Mesothelial cell of epicardium (in vitro differentiated cells): ENCODE results near the gene GGA3. TPM values are rescaled to one million over a fixed set of nuclear protein-coding genes. Genes with fewer than 3 reads are reported as not detected.

Experiments used
- DNase-seq, 2 experiments: peaks; one replicate each; pipeline ENCODE4 v3.0.0; 2021; ENCODE audit warnings: low spot score in 2 of 2; ENCODE audit not compliant: unreplicated experiment in 2 of 2
- H3K27ac Mint-ChIP-seq: 2 replicates; pipeline ENCODE4 v1.8.0; 2021; ENCODE audit warnings: mixed read lengths
- H3K27me3 Mint-ChIP-seq: 2 replicates; pipeline ENCODE4 v1.8.0; 2021; ENCODE audit warnings: low read depth, mixed read lengths
- H3K36me3 Mint-ChIP-seq: 2 replicates; pipeline ENCODE4 v1.8.0; 2021; ENCODE audit warnings: mixed read lengths
- H3K4me1 Mint-ChIP-seq: 2 replicates; pipeline ENCODE4 v1.8.0; 2021; ENCODE audit warnings: mixed read lengths
- H3K4me3 Mint-ChIP-seq: 2 replicates; pipeline ENCODE4 v1.8.0; 2021; ENCODE audit warnings: mild to moderate bottlenecking, moderate library complexity, mixed read lengths
- H3K9me3 Mint-ChIP-seq: 2 replicates; pipeline ENCODE4 v1.8.0; 2021; ENCODE audit warnings: mixed read lengths
- total RNA-seq: library from RNA; stranded (reverse); gene quantifications from 3 replicates; pipeline ENCODE4 v1.2.1, GENCODE V29; 2021
- TF ChIP-seq, protein P1 (sequence below): fragments of 200-600 bp; sonication (generic); IDR thresholded peaks from one replicate; pipeline ENCODE4 v1.5.0; 2021; ENCODE audit warnings: antibody characterized with exemption; ENCODE audit not compliant: unreplicated experiment

Gene GGA3
- total RNA-seq, 1 donor from 2014 or later = 61.2 TPM

- TF ChIP-seq, protein P1, sequence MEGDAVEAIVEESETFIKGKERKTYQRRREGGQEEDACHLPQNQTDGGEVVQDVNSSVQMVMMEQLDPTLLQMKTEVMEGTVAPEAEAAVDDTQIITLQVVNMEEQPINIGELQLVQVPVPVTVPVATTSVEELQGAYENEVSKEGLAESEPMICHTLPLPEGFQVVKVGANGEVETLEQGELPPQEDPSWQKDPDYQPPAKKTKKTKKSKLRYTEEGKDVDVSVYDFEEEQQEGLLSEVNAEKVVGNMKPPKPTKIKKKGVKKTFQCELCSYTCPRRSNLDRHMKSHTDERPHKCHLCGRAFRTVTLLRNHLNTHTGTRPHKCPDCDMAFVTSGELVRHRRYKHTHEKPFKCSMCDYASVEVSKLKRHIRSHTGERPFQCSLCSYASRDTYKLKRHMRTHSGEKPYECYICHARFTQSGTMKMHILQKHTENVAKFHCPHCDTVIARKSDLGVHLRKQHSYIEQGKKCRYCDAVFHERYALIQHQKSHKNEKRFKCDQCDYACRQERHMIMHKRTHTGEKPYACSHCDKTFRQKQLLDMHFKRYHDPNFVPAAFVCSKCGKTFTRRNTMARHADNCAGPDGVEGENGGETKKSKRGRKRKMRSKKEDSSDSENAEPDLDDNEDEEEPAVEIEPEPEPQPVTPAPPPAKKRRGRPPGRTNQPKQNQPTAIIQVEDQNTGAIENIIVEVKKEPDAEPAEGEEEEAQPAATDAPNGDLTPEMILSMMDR = no peak
- no peaks in the 10 kb centered on the region for H3K27me3 Mint-ChIP-seq
- H3K9me3 Mint-ChIP-seq = no peaks in the 10 kb centered on the region
- peaks cover 17% of the 10 kb centered on the region for H3K4me1 Mint-ChIP-seq
- H3K27ac Mint-ChIP-seq = peak overlapping the region; percentile 96
- DNase-seq = peak in 1 of 2 experiments; percentile 68
- peaks cover 3% of the 10 kb centered on the region for H3K36me3 Mint-ChIP-seq
- H3K4me3 Mint-ChIP-seq = peak overlapping the region; percentile 78
These were observed 9.0 kb upstream of the GGA3 start for GRCh38 chr17:75270218-75270965.

DNA sequence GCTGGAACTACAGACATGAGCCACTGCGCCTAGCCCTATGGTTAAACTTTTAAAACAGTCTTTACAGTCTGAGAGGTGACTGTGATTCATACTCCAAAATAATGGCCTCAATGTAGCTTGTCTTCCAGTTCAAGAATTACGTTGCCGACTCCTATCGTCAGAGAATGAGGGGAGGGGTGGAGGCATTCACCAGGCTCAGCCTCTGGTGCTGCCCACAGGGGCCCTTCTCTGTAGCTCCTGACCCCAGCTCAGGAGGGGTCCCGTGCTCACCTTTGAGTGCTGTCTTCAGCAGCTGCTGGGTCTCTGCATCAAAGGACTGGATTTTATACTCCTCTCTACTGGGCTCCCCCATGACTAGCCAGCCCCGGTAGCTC lies 8.4 kb upstream of the GGA3 start:
- peak overlapping the region; percentile 96 for H3K27ac Mint-ChIP-seq
- peaks cover 3% of the 10 kb centered on the region for H3K36me3 Mint-ChIP-seq
- DNase-seq = no peak
- no peaks in the 10 kb centered on the region for H3K27me3 Mint-ChIP-seq
- peaks cover 17% of the 10 kb centered on the region for H3K4me1 Mint-ChIP-seq
- TF ChIP-seq, protein P1 = no peak
- H3K4me3 Mint-ChIP-seq = peak overlapping the region; percentile 78
- H3K9me3 Mint-ChIP-seq = no peaks in the 10 kb centered on the region

DNA sequence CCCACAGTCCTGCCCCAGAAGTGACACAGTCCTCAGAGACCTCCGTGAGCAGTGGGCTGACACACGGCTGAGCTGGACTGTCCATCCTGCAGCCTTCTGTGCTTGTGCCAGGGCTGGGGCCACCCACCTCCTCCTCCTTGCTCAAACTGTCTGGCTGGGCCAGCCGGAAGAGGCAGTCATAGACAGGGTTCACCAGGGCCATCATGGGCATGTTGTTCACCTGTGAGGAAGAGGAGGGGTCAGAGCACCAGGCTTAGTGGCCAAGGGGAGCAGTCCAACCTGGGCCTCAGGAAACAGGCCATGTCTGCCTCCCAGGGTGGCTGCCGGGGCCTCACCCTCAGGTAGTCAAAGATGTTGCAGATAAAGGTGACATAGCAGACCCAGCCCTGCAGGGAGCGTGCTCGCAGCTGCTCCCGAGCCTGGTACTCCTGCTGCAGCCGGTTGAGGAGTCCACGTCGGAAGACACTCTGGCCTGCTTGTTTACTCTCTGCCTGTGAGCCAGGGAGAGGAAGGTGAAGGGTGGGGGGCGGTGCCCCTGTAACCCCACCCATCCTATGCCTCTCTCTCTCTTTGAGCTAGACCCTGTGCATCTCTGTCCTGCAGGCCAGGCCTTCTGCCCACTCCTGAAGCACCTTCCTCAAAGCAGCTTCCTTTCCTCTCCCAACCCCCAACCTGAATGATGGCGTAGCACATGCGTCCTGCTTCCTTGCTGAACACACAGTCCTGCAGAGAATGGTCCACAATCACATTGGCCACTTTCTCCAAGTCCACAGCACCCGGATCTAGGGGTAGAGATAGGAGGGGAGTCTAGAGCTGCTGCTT lies 6.2 kb upstream of the GGA3 start:
- DNase-seq = no peak
- Mint-ChIP-seq H3K36me3 (peaks cover 6% of the 10 kb centered on the region), H3K27me3 (no peaks in the 10 kb centered on the region), H3K27ac (no peak overlapping the region), H3K9me3 (no peaks in the 10 kb centered on the region), H3K4me1 (peaks cover 21% of the 10 kb centered on the region), H3K4me3 (no peak overlapping the region)
- TF ChIP-seq, protein P1 = no peak

DNA sequence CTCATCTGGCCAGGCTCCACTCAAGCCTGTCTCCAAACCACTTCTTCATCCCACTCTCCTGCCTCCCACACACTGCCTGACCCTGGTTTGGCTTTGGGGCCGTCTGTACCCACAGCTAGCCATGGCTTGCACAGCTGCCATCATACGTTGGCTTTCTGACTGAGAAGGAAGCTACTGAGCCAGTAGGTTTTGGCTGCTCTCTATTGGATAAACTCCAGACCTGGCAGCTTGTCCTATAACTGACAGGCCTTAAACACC lies 5.7 kb upstream of the GGA3 start:
- no peaks in the 10 kb centered on the region for H3K27me3 Mint-ChIP-seq
- TF ChIP-seq, protein P1 = no peak
- H3K36me3 Mint-ChIP-seq = peaks cover 6% of the 10 kb centered on the region
- H3K27ac Mint-ChIP-seq = no peak overlapping the region
- DNase-seq = no peak
- peaks cover 27% of the 10 kb centered on the region for H3K4me1 Mint-ChIP-seq
- no peaks in the 10 kb centered on the region for H3K9me3 Mint-ChIP-seq
- no peak overlapping the region for H3K4me3 Mint-ChIP-seq

DNA sequence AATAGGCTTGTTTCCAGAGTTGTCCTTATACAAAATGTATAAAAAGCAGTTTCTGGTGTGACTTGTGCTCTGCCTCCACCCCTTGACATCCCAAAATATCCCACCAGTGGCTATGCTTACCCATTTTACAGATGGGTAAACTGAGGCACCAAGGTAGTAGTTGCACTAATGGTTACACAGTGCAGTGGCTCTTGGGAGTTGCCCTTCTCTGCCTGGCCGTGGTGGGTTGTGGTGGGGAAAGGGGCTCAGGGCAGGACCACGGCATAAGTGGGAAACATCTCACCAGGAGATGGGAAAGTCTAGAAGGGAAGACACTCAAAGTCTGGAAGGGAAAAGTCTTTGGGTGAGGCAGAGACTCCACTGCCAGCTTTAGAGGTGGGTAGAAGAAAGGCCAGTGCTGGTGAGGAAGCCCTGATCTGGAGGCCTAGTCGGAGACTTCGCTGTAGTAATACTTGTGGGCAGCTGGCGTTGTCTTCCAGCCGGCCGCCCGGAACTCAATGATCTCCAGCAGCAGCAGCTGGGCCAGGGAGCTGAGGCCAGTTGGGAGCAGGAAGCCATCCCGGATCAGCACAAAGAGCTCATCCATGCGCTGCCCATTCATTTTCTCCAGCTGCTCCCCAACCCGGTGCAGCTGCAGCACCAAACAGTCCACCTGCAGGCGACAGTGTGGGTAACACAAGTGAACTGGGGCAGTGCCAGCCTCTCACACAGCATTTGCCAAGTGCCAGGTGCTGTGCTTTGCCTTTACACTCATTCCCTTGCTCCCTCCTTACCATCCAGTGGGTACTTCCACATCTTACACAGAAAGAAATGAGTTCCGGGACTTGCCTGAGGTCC lies 5.1 kb upstream of the GGA3 start:
- TF ChIP-seq, protein P1 = no peak
- H3K4me3 Mint-ChIP-seq = no peak overlapping the region
- H3K4me1 Mint-ChIP-seq = peaks cover 24% of the 10 kb centered on the region
- no peaks in the 10 kb centered on the region for H3K9me3 Mint-ChIP-seq
- H3K27me3 Mint-ChIP-seq = no peaks in the 10 kb centered on the region
- no peak for DNase-seq
- peaks cover 6% of the 10 kb centered on the region for H3K36me3 Mint-ChIP-seq
- H3K27ac Mint-ChIP-seq = no peak overlapping the region
